ENCODE results near the gene SEC31A. TPM values are rescaled to one million over a fixed set of nuclear protein-coding genes. Genes with fewer than 3 reads are reported as not detected.
A peak's percentile ranks its signal among the peaks of the same experiment; 100 is the strongest.

The SEC31A gene
- polyA plus RNA-seq, 4 donors: 95.3 to 376 (median 164) TPM

DNA sequence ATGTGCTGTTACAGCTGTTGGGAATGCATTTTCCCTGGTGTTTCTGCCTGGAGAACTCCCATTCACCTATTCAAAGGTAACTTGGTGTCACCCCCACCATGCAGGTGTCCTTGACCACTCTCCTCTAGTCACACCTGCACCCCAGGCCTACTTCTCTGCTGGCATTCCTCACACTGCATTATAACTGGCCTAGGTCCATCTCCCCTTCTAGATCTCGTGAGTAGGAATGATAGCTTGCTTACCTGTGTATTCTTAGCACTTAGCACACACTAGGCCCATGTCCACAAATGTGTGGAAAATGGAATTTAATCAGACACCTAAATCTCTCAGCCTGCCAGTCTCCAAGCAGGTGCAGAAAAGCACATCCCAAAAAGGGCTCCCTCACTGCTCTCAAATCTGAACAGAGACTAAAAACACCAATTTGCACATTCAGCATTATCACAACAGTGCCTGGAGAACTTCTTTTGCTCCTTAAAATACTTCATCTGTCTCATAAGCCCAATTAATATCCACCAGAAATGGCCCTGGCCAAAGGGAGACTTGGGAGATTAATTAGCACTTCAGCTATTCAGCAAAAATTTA lies 110.7 kb downstream of the SEC31A start:
- Histone ChIP-seq H3K36me3 (ENCODE audit: control insufficient read depth in 3 of 3, insufficient read depth in 2 of 3, low read depth in 1 of 3, low read length in 3 of 3) (peaks cover 0 to 12% (median 0%) of the 10 kb centered on the region in 3 donors), H3K4me3 (ENCODE audit: low read depth in 1 of 3, low read length in 3 of 3) (no peak overlapping the region), H3K9me3 (ENCODE audit: control insufficient read depth in 2 of 2, insufficient read depth in 1 of 2, low read depth in 1 of 2, low read length in 1 of 2) (no peaks in the 10 kb centered on the region), H3K27ac (ENCODE audit: low read depth in 1 of 3, low read length in 2 of 3) (peak overlapping the region in 1 of 3 donors; percentile 84), H3K27me3 (ENCODE audit: control insufficient read depth in 3 of 3, insufficient read depth in 3 of 3, low read length in 3 of 3) (no peaks in the 10 kb centered on the region), H3K4me1 (ENCODE audit: control insufficient read depth in 3 of 3, insufficient read depth in 2 of 3, low read depth in 1 of 3, low read length in 2 of 3) (peaks cover 2 to 69% (median 3%) of the 10 kb centered on the region in 3 donors)
- FAIRE-seq (no peak), DNase-seq (peak in 1 of 2 donors; percentile 49)
- 12 to 62% (median 29%) methylated on average over 1 of the region's 1 CpG for WGBS, 3 donors

- peaks cover 0 to 62% (median 0%) of the 10 kb centered on the region in 3 donors for H3K4me1 ChIP-seq (ENCODE audit: control insufficient read depth in 3 of 3, insufficient read depth in 2 of 3, low read depth in 1 of 3, low read length in 2 of 3)
- no peak for FAIRE-seq
- WGBS, 3 donors: 69 to 78% (median 71%) methylated on average over 8 to 11 of the region's 11 CpGs
These were observed 111.9 kb downstream of the SEC31A start for GRCh38 chr4:82779032-82779431.

GRCh38 chr4:82777857-82778525 lies 113.0 kb downstream of the SEC31A start:
- H3K4me3 ChIP-seq (ENCODE audit: low read depth in 1 of 3, low read length in 3 of 3): no peak overlapping the region
- FAIRE-seq (no peak), DNase-seq (no peak)
- no peaks in the 10 kb centered on the region for H3K27me3 ChIP-seq (ENCODE audit: control insufficient read depth in 3 of 3, insufficient read depth in 3 of 3, low read length in 3 of 3)
- H3K36me3 ChIP-seq (ENCODE audit: control insufficient read depth in 3 of 3, insufficient read depth in 2 of 3, low read depth in 1 of 3, low read length in 3 of 3): peaks cover 0 to 20% (median 0%) of the 10 kb centered on the region in 3 donors
- no peak overlapping the region for H3K27ac ChIP-seq (ENCODE audit: low read depth in 1 of 3, low read length in 2 of 3)
- peaks cover 0 to 57% (median 0%) of the 10 kb centered on the region in 3 donors for H3K4me1 ChIP-seq (ENCODE audit: control insufficient read depth in 3 of 3, insufficient read depth in 2 of 3, low read depth in 1 of 3, low read length in 2 of 3)
- 90 to 97% (median 93%) methylated on average over 5 of the region's 5 CpGs for WGBS, 3 donors
- no peaks in the 10 kb centered on the region for H3K9me3 ChIP-seq (ENCODE audit: control insufficient read depth in 2 of 2, insufficient read depth in 1 of 2, low read depth in 1 of 2, low read length in 1 of 2)

More at GRCh38 chr4:82779032-82779431, 111.9 kb downstream of the SEC31A start:
- H3K9me3 ChIP-seq (ENCODE audit: control insufficient read depth in 2 of 2, insufficient read depth in 1 of 2, low read depth in 1 of 2, low read length in 1 of 2): no peaks in the 10 kb centered on the region
- no peaks in the 10 kb centered on the region for H3K27me3 ChIP-seq (ENCODE audit: control insufficient read depth in 3 of 3, insufficient read depth in 3 of 3, low read length in 3 of 3)
- DNase-seq: no peak
- peaks cover 0 to 17% (median 0%) of the 10 kb centered on the region in 3 donors for H3K36me3 ChIP-seq (ENCODE audit: control insufficient read depth in 3 of 3, insufficient read depth in 2 of 3, low read depth in 1 of 3, low read length in 3 of 3)
- H3K27ac ChIP-seq (ENCODE audit: low read depth in 1 of 3, low read length in 2 of 3): peak overlapping the region in 1 of 3 donors; percentile 84
- H3K4me3 ChIP-seq (ENCODE audit: low read depth in 1 of 3, low read length in 3 of 3): no peak overlapping the region

DNA sequence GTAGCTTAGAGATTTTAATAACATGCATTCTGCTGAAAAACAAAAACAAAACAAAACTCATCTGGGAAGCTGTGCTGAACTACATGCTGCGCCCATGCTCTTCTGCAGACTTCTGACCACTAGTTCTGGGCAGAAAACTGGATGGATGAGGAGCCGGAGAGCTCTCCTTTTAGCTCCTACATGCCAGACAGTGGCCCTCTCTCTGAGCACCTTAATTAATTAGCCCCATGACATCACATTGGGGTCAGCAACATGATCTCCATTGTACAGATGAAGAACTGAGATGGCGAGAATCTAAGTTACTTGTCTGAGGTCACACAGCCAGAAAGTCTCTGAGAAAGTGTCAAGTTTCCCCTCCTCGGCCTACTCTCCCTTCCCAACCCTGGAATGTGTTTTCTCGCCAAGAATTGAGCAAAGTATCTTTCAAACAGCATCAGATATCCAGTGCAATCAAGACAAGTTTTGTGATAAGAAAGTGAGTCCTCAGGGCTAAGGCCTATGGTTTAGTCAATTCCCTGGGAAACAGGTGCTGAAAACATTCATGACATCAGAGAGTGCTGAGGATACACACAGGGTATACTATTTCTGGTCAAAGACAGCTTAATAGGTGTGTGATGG lies 113.9 kb downstream of the SEC31A start:
- Histone ChIP-seq H3K36me3 (ENCODE audit: control insufficient read depth in 3 of 3, insufficient read depth in 2 of 3, low read depth in 1 of 3, low read length in 3 of 3) (peaks cover 0 to 25% (median 0%) of the 10 kb centered on the region in 3 donors), H3K9me3 (ENCODE audit: control insufficient read depth in 2 of 2, insufficient read depth in 1 of 2, low read depth in 1 of 2, low read length in 1 of 2) (no peaks in the 10 kb centered on the region), H3K27me3 (ENCODE audit: control insufficient read depth in 3 of 3, insufficient read depth in 3 of 3, low read length in 3 of 3) (no peaks in the 10 kb centered on the region), H3K27ac (ENCODE audit: low read depth in 1 of 3, low read length in 2 of 3) (no peak overlapping the region), H3K4me3 (ENCODE audit: low read depth in 1 of 3, low read length in 3 of 3) (no peak overlapping the region), H3K4me1 (ENCODE audit: control insufficient read depth in 3 of 3, insufficient read depth in 2 of 3, low read depth in 1 of 3, low read length in 2 of 3) (peaks cover 0 to 48% (median 0%) of the 10 kb centered on the region in 3 donors)
- no peak for DNase-seq
- FAIRE-seq: no peak
- WGBS, 3 donors: 66 to 73% (median 67%) methylated on average over 5 of the region's 5 CpGs

DNA sequence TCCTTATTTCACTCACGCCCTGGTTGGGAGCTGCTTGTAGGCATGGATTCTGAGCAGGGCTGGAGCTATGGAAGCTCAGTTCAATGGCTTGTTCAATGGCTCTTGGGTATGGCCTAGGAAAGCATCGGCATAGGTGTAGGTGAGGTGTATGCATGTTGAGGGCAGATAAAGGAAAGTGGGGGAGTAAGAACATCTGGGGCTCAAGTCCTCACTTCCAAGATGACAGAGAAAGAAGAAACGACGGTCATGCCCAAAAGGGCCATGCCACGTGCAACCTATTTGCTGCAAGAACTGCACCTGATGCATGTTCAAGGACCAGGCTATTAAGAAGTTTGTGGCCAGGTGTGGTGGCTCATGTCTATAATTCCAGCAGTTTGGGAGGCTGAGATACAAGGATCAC lies 115.7 kb downstream of the SEC31A start:
- Histone ChIP-seq H3K36me3 (ENCODE audit: control insufficient read depth in 3 of 3, insufficient read depth in 2 of 3, low read depth in 1 of 3, low read length in 3 of 3) (peaks cover 0 to 25% (median 0%) of the 10 kb centered on the region in 3 donors), H3K9me3 (ENCODE audit: control insufficient read depth in 2 of 2, insufficient read depth in 1 of 2, low read depth in 1 of 2, low read length in 1 of 2) (no peaks in the 10 kb centered on the region), H3K27me3 (ENCODE audit: control insufficient read depth in 3 of 3, insufficient read depth in 3 of 3, low read length in 3 of 3) (no peaks in the 10 kb centered on the region), H3K27ac (ENCODE audit: low read depth in 1 of 3, low read length in 2 of 3) (no peak overlapping the region), H3K4me1 (ENCODE audit: control insufficient read depth in 3 of 3, insufficient read depth in 2 of 3, low read depth in 1 of 3, low read length in 2 of 3) (peaks cover 0 to 30% (median 0%) of the 10 kb centered on the region in 3 donors), H3K4me3 (ENCODE audit: low read depth in 1 of 3, low read length in 3 of 3) (no peak overlapping the region)
- no peak for FAIRE-seq
- no peak for DNase-seq
- 74 to 89% (median 88%) methylated on average over 5 of the region's 5 CpGs for WGBS, 3 donors

GRCh38 chr4:82774711-82775171 lies 116.2 kb downstream of the SEC31A start:
- no peak for DNase-seq
- 35 to 69% (median 52%) methylated on average over 3 of the region's 3 CpGs for WGBS, 3 donors
- no peak for FAIRE-seq
- Histone ChIP-seq H3K27ac (ENCODE audit: low read depth in 1 of 3, low read length in 2 of 3) (no peak overlapping the region), H3K4me1 (ENCODE audit: control insufficient read depth in 3 of 3, insufficient read depth in 2 of 3, low read depth in 1 of 3, low read length in 2 of 3) (peaks cover 0 to 25% (median 0%) of the 10 kb centered on the region in 3 donors), H3K27me3 (ENCODE audit: control insufficient read depth in 3 of 3, insufficient read depth in 3 of 3, low read length in 3 of 3) (no peaks in the 10 kb centered on the region), H3K36me3 (ENCODE audit: control insufficient read depth in 3 of 3, insufficient read depth in 2 of 3, low read depth in 1 of 3, low read length in 3 of 3) (peaks cover 0 to 25% (median 0%) of the 10 kb centered on the region in 3 donors), H3K9me3 (ENCODE audit: control insufficient read depth in 2 of 2, insufficient read depth in 1 of 2, low read depth in 1 of 2, low read length in 1 of 2) (no peaks in the 10 kb centered on the region), H3K4me3 (ENCODE audit: low read depth in 1 of 3, low read length in 3 of 3) (no peak overlapping the region)

GRCh38 chr4:82773057-82773456 lies 117.9 kb downstream of the SEC31A start:
- H3K9me3 ChIP-seq (ENCODE audit: control insufficient read depth in 2 of 2, insufficient read depth in 1 of 2, low read depth in 1 of 2, low read length in 1 of 2): no peaks in the 10 kb centered on the region
- DNase-seq (no peak), FAIRE-seq (no peak)
- H3K27me3 ChIP-seq (ENCODE audit: control insufficient read depth in 3 of 3, insufficient read depth in 3 of 3, low read length in 3 of 3): no peaks in the 10 kb centered on the region
- H3K27ac ChIP-seq (ENCODE audit: low read depth in 1 of 3, low read length in 2 of 3): no peak overlapping the region
- peaks cover 0 to 16% (median 0%) of the 10 kb centered on the region in 3 donors for H3K36me3 ChIP-seq (ENCODE audit: control insufficient read depth in 3 of 3, insufficient read depth in 2 of 3, low read depth in 1 of 3, low read length in 3 of 3)
- H3K4me3 ChIP-seq (ENCODE audit: low read depth in 1 of 3, low read length in 3 of 3): no peak overlapping the region
- 72 to 77% (median 73%) methylated on average over 4 of the region's 4 CpGs for WGBS, 3 donors
- H3K4me1 ChIP-seq (ENCODE audit: control insufficient read depth in 3 of 3, insufficient read depth in 2 of 3, low read depth in 1 of 3, low read length in 2 of 3): peaks cover 0 to 13% (median 0%) of the 10 kb centered on the region in 3 donors

GRCh38 chr4:82770607-82771006 lies 120.3 kb downstream of the SEC31A start:
- Histone ChIP-seq H3K9me3 (ENCODE audit: control insufficient read depth in 2 of 2, insufficient read depth in 1 of 2, low read depth in 1 of 2, low read length in 1 of 2) (peaks cover 0 to 10% of the 10 kb centered on the region in 2 donors), H3K36me3 (ENCODE audit: control insufficient read depth in 3 of 3, insufficient read depth in 2 of 3, low read depth in 1 of 3, low read length in 3 of 3) (peaks cover 0 to 15% (median 0%) of the 10 kb centered on the region in 3 donors), H3K27ac (ENCODE audit: low read depth in 1 of 3, low read length in 2 of 3) (no peak overlapping the region), H3K4me3 (ENCODE audit: low read depth in 1 of 3, low read length in 3 of 3) (no peak overlapping the region), H3K27me3 (ENCODE audit: control insufficient read depth in 3 of 3, insufficient read depth in 3 of 3, low read length in 3 of 3) (no peaks in the 10 kb centered on the region), H3K4me1 (ENCODE audit: control insufficient read depth in 3 of 3, insufficient read depth in 2 of 3, low read depth in 1 of 3, low read length in 2 of 3) (peaks cover 0 to 5% (median 0%) of the 10 kb centered on the region in 3 donors)
- DNase-seq (no peak), FAIRE-seq (no peak)
- WGBS, 3 donors: 72 to 77% (median 76%) methylated on average over 3 of the region's 3 CpGs

All from small intestine (tissue), 7 donors.